ENCODE data around the gene ORMDL3.

Gene ORMDL3

GRCh38 chr17:39927929-39928857 is 792 bp upstream of the ORMDL3 start:
- in situ Hi-C loops (cut with HindIII; ENCODE audit: low pct_unique_long_range_greater_than_20kb, low sequenced_read_pairs): no loop called here
- peak in 1 of 2 experiments; percentile 79 for DNase-seq (ENCODE audit: low read depth in 1 of 2, low spot score in 1 of 2)

GRCh38 chr17:39926588-39927100 is 757 bp downstream of the ORMDL3 start:
- TF ChIP-seq JUND (IDR thresholded peaks at IDR 0.05; ENCODE audit: low read depth): no peak
- in situ Hi-C loops (cut with HindIII; ENCODE audit: low pct_unique_long_range_greater_than_20kb, low sequenced_read_pairs): no loop called here
- DNase-seq (ENCODE audit: low read depth in 1 of 2, low spot score in 1 of 2): peak in 1 of 2 experiments; percentile 33

More at GRCh38 chr17:39927929-39928857, 792 bp upstream of the ORMDL3 start:
- no peak for TF ChIP-seq JUND (IDR thresholded peaks at IDR 0.05; ENCODE audit: low read depth)

- no peak for DNase-seq (ENCODE audit: low read depth in 1 of 2, low spot score in 1 of 2)
- TF ChIP-seq JUND (IDR thresholded peaks at IDR 0.05; ENCODE audit: low read depth): no peak
- in situ Hi-C loops (cut with HindIII; ENCODE audit: low pct_unique_long_range_greater_than_20kb, low sequenced_read_pairs): no loop called here
Measured at GRCh38 chr17:39926135-39926587, 1.2 kb downstream of the ORMDL3 start.

GRCh38 chr17:39925282-39926134 is 1.9 kb downstream of the ORMDL3 start:
- TF ChIP-seq JUND (IDR thresholded peaks at IDR 0.05; ENCODE audit: low read depth): no peak
- in situ Hi-C loops (cut with HindIII; ENCODE audit: low pct_unique_long_range_greater_than_20kb, low sequenced_read_pairs): no loop called here
- no peak for DNase-seq (ENCODE audit: low read depth in 1 of 2, low spot score in 1 of 2)

- no peak for DNase-seq (ENCODE audit: low read depth in 1 of 2, low spot score in 1 of 2)
- in situ Hi-C loops (cut with HindIII; ENCODE audit: low pct_unique_long_range_greater_than_20kb, low sequenced_read_pairs): no loop called here
- no peak for TF ChIP-seq JUND (IDR thresholded peaks at IDR 0.05; ENCODE audit: low read depth)
Measured at GRCh38 chr17:39924691-39925055, 2.7 kb downstream of the ORMDL3 start.

- no peak for DNase-seq (ENCODE audit: low read depth in 1 of 2, low spot score in 1 of 2)
- TF ChIP-seq JUND (IDR thresholded peaks at IDR 0.05; ENCODE audit: low read depth): no peak
- in situ Hi-C loops (cut with HindIII; ENCODE audit: low pct_unique_long_range_greater_than_20kb, low sequenced_read_pairs): no loop called here
Measured at GRCh38 chr17:39923836-39924690, 3.3 kb downstream of the ORMDL3 start.

- DNase-seq (ENCODE audit: low read depth in 1 of 2, low spot score in 1 of 2): no peak
- in situ Hi-C loops (cut with HindIII; ENCODE audit: low pct_unique_long_range_greater_than_20kb, low sequenced_read_pairs): no loop called here
- no peak for TF ChIP-seq JUND (IDR thresholded peaks at IDR 0.05; ENCODE audit: low read depth)
Measured at GRCh38 chr17:39923230-39923629, 4.2 kb downstream of the ORMDL3 start.

- DNase-seq (ENCODE audit: low read depth in 1 of 2, low spot score in 1 of 2): no peak
- TF ChIP-seq JUND (IDR thresholded peaks at IDR 0.05; ENCODE audit: low read depth): no peak
- in situ Hi-C loops (cut with HindIII; ENCODE audit: low pct_unique_long_range_greater_than_20kb, low sequenced_read_pairs): no loop called here
Measured at GRCh38 chr17:39922006-39922405, 5.4 kb downstream of the ORMDL3 start.

GRCh38 chr17:39921323-39921722 is 6.1 kb downstream of the ORMDL3 start:
- TF ChIP-seq JUND (IDR thresholded peaks at IDR 0.05; ENCODE audit: low read depth): no peak
- in situ Hi-C loops (cut with HindIII; ENCODE audit: low pct_unique_long_range_greater_than_20kb, low sequenced_read_pairs): no loop called here
- DNase-seq (ENCODE audit: low read depth in 1 of 2, low spot score in 1 of 2): no peak

GRCh38 chr17:39920218-39921210 is 6.9 kb downstream of the ORMDL3 start:
- in situ Hi-C loops (cut with HindIII; ENCODE audit: low pct_unique_long_range_greater_than_20kb, low sequenced_read_pairs): no loop called here
- DNase-seq (ENCODE audit: low read depth in 1 of 2, low spot score in 1 of 2): no peak
- TF ChIP-seq JUND (IDR thresholded peaks at IDR 0.05; ENCODE audit: low read depth): no peak

Measured in T47D (cell line).